ENCODE measurements around the gene OR4D2. TPM values are rescaled to one million over a fixed set of nuclear protein-coding genes. Genes with fewer than 3 reads are reported as not detected.

The OR4D2 gene
- total and polyA plus RNA-seq, 10 donors: not detected

DNA sequence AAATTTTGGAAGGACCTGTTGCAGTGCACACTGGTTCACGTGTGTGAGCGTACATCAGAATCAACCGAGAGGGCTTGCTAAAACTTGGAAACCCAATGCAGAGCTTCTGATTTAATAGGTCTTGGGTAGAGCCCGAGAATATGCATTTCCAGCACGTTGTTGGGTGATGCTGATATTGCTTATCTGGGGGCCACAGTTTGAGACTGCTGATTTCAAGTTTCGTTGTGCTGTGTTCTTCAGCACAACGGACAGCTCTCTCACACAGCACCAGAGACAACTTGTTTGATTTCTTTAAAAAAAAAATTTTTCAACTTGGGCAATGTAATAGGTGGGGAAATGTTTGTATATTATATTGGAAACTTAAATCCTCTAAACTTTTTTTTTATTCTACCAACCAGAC lies 9.4 kb downstream of the OR4D2 start:
- H3K27me3 ChIP-seq (replicated peaks in 1 of 7): peaks cover 0 to 18% (median 0%) of the 10 kb centered on the region in 7 donors
- H3K9me3 ChIP-seq: no peaks in the 10 kb centered on the region
- peaks cover 0 to 12% (median 3%) of the 10 kb centered on the region in 6 donors for H3K4me1 ChIP-seq
- 38 to 45% (median 44%) methylated on average over 7 of the region's 7 CpGs for WGBS, 5 donors
- no peak for DNase-seq
- TF ChIP-seq POLR2A (IDR thresholded peaks at IDR 0.05): no peak
- TF ChIP-seq POLR2AphosphoS5 (IDR thresholded peaks at IDR 0.05): no peak
- TF ChIP-seq, protein P1, sequence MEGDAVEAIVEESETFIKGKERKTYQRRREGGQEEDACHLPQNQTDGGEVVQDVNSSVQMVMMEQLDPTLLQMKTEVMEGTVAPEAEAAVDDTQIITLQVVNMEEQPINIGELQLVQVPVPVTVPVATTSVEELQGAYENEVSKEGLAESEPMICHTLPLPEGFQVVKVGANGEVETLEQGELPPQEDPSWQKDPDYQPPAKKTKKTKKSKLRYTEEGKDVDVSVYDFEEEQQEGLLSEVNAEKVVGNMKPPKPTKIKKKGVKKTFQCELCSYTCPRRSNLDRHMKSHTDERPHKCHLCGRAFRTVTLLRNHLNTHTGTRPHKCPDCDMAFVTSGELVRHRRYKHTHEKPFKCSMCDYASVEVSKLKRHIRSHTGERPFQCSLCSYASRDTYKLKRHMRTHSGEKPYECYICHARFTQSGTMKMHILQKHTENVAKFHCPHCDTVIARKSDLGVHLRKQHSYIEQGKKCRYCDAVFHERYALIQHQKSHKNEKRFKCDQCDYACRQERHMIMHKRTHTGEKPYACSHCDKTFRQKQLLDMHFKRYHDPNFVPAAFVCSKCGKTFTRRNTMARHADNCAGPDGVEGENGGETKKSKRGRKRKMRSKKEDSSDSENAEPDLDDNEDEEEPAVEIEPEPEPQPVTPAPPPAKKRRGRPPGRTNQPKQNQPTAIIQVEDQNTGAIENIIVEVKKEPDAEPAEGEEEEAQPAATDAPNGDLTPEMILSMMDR (IDR thresholded peaks at IDR 0.05 in 8 of 11, conservative IDR thresholded peaks at IDR 0.05 in 3 of 11): no peak
- no peak overlapping the region for H3K27ac ChIP-seq
- no peak overlapping the region for H3K4me3 ChIP-seq
- intact Hi-C loops (cut with DNase I; ENCODE audit: low total_unique reads): no loop called here
- H3K36me3 ChIP-seq: no peaks in the 10 kb centered on the region

DNA sequence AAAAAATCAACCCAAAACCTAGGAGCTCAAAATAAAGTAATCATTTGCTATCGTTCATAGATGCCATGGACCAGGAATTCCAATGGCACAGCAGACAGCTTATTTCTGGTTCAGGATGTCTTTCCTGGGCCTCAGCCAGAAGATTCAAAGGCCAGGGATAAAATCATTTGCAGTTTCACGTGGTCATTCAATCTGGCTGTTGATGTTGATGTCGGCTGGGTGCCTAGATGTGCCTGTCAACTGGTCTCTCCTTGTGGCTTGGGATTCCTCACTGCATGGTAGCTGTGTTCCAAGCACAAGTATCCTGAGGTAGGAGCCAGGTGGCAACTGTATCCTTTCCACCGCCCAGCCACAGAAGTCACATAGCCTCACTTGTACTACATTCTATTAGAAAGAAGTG lies 15.0 kb downstream of the OR4D2 start:
- Histone ChIP-seq H3K4me1 (peaks cover 0 to 7% (median 0%) of the 10 kb centered on the region in 6 donors), H3K27ac (no peak overlapping the region), H3K9me3 (no peaks in the 10 kb centered on the region), H3K36me3 (no peaks in the 10 kb centered on the region), H3K4me3 (no peak overlapping the region), H3K27me3 (replicated peaks in 1 of 7) (peaks cover 0 to 11% (median 0%) of the 10 kb centered on the region in 7 donors)
- 81 to 86% (median 83%) methylated on average over 4 of the region's 4 CpGs for WGBS, 5 donors
- no peak for DNase-seq
- intact Hi-C loops (cut with DNase I; ENCODE audit: low total_unique reads): no loop called here
- TF ChIP-seq POLR2AphosphoS5 (IDR thresholded peaks at IDR 0.05): no peak
- no peak for TF ChIP-seq POLR2A (IDR thresholded peaks at IDR 0.05)
- TF ChIP-seq, protein P1 (IDR thresholded peaks at IDR 0.05 in 8 of 11, conservative IDR thresholded peaks at IDR 0.05 in 3 of 11): no peak

DNA sequence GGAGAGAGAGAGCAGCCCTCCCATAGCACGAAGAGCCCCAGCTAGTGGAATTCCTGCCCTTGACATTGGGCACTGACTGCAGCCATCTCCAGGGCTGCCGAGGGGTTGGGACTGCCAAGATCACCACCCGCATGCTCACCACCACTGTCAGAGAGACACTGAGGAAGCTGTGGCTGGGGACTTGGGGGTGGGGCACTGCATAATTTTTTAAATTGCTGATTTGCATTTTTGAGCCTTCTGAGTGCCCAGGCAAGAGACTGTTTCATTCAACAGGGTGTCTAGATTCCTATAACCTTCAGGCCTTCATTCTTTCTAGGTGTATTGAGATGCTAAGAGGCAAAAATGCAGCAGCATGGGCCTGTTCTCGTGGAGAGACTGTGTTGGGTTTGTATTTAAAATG lies 16.7 kb downstream of the OR4D2 start:
- Histone ChIP-seq H3K27me3 (replicated peaks in 1 of 7) (no peaks in the 10 kb centered on the region), H3K27ac (no peak overlapping the region), H3K4me1 (peaks cover 0 to 7% (median 0%) of the 10 kb centered on the region in 6 donors), H3K36me3 (no peaks in the 10 kb centered on the region), H3K4me3 (no peak overlapping the region), H3K9me3 (no peaks in the 10 kb centered on the region)
- TF ChIP-seq POLR2A (IDR thresholded peaks at IDR 0.05) (no peak), POLR2AphosphoS5 (IDR thresholded peaks at IDR 0.05) (no peak)
- TF ChIP-seq, protein P1 (IDR thresholded peaks at IDR 0.05 in 8 of 11, conservative IDR thresholded peaks at IDR 0.05 in 3 of 11): no peak
- no peak for DNase-seq
- intact Hi-C loops (cut with DNase I; ENCODE audit: low total_unique reads): no loop called here
- 64 to 91% (median 79%) methylated on average over 3 to 4 of the region's 4 CpGs for WGBS, 5 donors

DNA sequence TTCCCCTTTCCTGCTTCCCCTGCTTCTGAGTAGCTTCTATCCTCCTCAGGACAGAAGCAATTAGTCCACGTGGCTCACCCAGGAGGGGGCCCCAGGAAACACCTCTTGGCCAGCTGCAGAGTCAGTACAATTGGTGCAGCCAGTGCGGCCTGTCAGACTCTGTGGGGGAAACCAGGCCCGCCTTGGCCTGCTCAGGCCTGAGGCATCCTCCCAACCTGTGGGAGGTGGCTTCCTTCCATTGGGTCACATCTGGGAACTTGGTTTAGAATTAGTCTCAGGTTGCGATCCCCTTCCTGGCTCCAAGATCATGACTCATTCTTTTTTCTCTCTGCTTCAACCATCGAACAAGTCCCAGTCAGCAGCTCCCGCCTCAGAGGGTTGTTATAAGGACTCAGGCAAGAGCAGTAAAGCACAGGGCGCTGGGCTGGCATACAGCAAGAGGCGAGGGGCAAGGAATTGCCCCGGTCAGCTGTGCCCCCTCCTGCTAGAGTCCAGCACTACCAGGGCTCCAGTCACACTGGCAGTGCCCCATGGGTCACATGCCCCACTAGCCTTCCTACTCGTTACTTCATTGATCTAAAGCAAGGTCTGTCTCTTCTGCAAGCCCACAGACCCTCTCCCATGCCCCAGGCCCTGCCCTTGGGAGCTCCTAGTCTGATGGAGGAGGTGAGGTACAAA lies 17.7 kb downstream of the OR4D2 start:
- H3K36me3 ChIP-seq: no peaks in the 10 kb centered on the region
- DNase-seq: no peak
- H3K4me3 ChIP-seq: no peak overlapping the region
- H3K27ac ChIP-seq: no peak overlapping the region
- peaks cover 0 to 4% (median under 1%) of the 10 kb centered on the region in 7 donors for H3K27me3 ChIP-seq (replicated peaks in 1 of 7)
- intact Hi-C loops (cut with DNase I; ENCODE audit: low total_unique reads): no loop called here
- H3K4me1 ChIP-seq: peaks cover 0 to 7% (median 0%) of the 10 kb centered on the region in 6 donors
- H3K9me3 ChIP-seq: no peaks in the 10 kb centered on the region
- WGBS, 5 donors: 57 to 65% (median 60%) methylated on average over 10 of the region's 10 CpGs
- no peak for TF ChIP-seq POLR2AphosphoS5 (IDR thresholded peaks at IDR 0.05)
- TF ChIP-seq POLR2A (IDR thresholded peaks at IDR 0.05): no peak
- TF ChIP-seq, protein P1 (IDR thresholded peaks at IDR 0.05 in 8 of 11, conservative IDR thresholded peaks at IDR 0.05 in 3 of 11): no peak

Measured in spleen (tissue), 11 donors.